Measurements from ENCODE around the gene PTBP1.

DNA sequence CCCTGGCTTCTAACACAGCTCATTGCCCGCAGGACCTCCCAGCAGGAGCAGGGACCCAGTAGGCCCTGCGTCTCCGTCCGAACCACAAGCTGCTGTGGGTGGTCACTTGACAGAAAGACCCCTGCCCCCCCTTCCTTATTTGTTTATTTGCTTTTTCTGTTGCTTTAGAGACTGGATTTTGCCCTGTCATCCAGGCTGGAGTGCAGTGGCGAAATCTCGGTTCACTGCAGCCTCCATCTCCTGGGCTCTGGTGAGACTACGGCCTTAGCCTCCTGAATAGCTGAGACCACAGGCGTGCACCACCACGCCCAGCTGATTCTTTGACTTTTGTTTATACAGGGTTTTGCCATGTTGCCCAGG is 7.6 kb upstream of the PTBP1 start:
- no peak for TF ChIP-seq CTCF (IDR thresholded peaks at IDR 0.05)
- no peak for TF ChIP-seq POLR2A (IDR thresholded peaks at IDR 0.05)

Data from testis (tissue), 2 donors.